EH (cell line): Measurements from ENCODE around the gene NSG2.

ENCODE experiments used
- DNase-seq: peaks from one replicate; pipeline ENCODE4 v3.0.0-alpha.2; 2015; ENCODE audit warnings: low read depth

NSG2 gene

GRCh38 chr5:174059247-174059646 lies 13.7 kb downstream of the NSG2 start:
- no peak for DNase-seq

- no peak for DNase-seq
These were observed 17.7 kb downstream of the NSG2 start for GRCh38 chr5:174063082-174063756.

GRCh38 chr5:174064171-174064570 lies 18.7 kb downstream of the NSG2 start:
- no peak for DNase-seq

- no peak for DNase-seq
These were observed 20.2 kb downstream of the NSG2 start for GRCh38 chr5:174065528-174066197.

GRCh38 chr5:174067499-174067898 lies 22.0 kb downstream of the NSG2 start:
- no peak for DNase-seq

GRCh38 chr5:174071484-174071883 lies 26.0 kb downstream of the NSG2 start:
- no peak for DNase-seq

GRCh38 chr5:174073122-174073660 lies 27.7 kb downstream of the NSG2 start:
- DNase-seq = peak; percentile 59

GRCh38 chr5:174074369-174074768 lies 28.9 kb downstream of the NSG2 start:
- no peak for DNase-seq

- DNase-seq = peak; percentile 74
These were observed 32.9 kb downstream of the NSG2 start for GRCh38 chr5:174078416-174078815.

GRCh38 chr5:174082286-174082685 lies 36.8 kb downstream of the NSG2 start:
- peak; percentile 43 for DNase-seq

- DNase-seq = no peak
These were observed 37.7 kb downstream of the NSG2 start for GRCh38 chr5:174083056-174083827.

GRCh38 chr5:174084691-174085154 lies 39.2 kb downstream of the NSG2 start:
- DNase-seq = peak; percentile 89

- peak; percentile 94 for DNase-seq
These were observed 41.2 kb downstream of the NSG2 start for GRCh38 chr5:174086751-174087150.

- DNase-seq = no peak
These were observed 42.3 kb downstream of the NSG2 start for GRCh38 chr5:174087783-174088182.

GRCh38 chr5:174090129-174090528 lies 44.6 kb downstream of the NSG2 start:
- DNase-seq = no peak

- no peak for DNase-seq
These were observed 47.6 kb downstream of the NSG2 start for GRCh38 chr5:174093123-174093522.

GRCh38 chr5:174094857-174095606 lies 49.5 kb downstream of the NSG2 start:
- no peak for DNase-seq

GRCh38 chr5:174096619-174097018 lies 51.1 kb downstream of the NSG2 start:
- no peak for DNase-seq

- peak; percentile 77 for DNase-seq
These were observed 52.1 kb downstream of the NSG2 start for GRCh38 chr5:174097486-174098185.

GRCh38 chr5:174098694-174099093 lies 53.2 kb downstream of the NSG2 start:
- DNase-seq = no peak

GRCh38 chr5:174100490-174100889 lies 55.0 kb downstream of the NSG2 start:
- DNase-seq = no peak
